ENCODE data around the gene MYRF.

Gene MYRF

GRCh38 chr11:61792310-61793082, 40.1 kb downstream of the MYRF start, which contains the start of the genes FEN1 and TMEM258:
TSS of gene FEN1 (plus strand) at chr11:61792911. CDS start at chr11:61795362, 2,451 bp downstream.
TSS of gene TMEM258 (minus strand) at chr11:61792599. CDS start at chr11:61792558, 41 bp downstream.
- TF ChIP-seq CTCF (conservative IDR thresholded peaks at IDR 0.05; ENCODE audit: low read depth), result no peak
- peak; percentile 89 for DNase-seq (ENCODE audit: low spot score)
- H3K27ac ChIP-seq, result peak within 1 kb of the TSS; percentile 89
- CTCF ChIA-PET, result interaction anchor here (0.6 to 1.8 kb wide), 5 partner anchors 13 to 315 kb away, joined by 3 to 6 read pairs (median 4); no protein-coding TSS in a partner anchor
- POLR2A ChIA-PET (ENCODE audit: low non-redundant PET), result interaction anchor here (0.6 to 1.1 kb wide), 2 partner anchors 23 to 302 kb away, joined by 3 to 4 read pairs; no protein-coding TSS in a partner anchor

DNA sequence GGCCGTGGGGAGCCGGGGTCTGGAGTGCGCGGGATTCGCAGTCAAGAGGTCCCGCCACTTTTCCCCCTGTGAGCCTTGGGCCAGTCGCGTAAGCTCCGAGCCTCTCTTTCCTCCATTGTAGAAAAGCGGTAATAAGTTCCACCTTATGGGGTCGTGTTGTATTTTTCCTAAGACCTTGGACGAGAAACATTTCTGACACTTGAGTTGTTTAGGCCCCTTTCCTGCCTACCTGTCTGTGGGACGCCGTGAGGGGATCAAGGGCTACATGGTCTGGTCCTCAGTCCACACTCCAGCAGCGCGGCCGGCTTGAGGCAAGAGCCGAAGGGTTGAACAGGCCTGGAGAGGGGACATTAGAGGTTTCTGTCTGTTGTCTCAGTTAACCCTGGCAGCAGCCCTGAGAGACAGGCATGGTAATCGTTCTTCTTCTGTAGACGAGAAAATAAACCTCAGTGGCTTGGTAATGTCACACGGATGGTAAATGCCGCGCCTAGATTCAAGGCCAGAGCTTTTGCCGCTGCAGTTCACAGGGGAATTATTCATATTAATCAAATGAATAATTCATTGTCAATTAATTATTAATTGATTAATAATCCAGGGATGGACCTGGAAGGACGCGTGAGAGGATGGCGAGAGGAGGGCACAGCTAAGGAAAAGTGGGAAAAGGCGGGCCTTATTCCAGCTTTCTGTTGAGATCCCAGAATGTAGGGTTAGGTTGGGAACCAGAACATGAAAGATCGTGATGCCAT, 40.8 kb downstream of the MYRF start:
- DNase-seq (ENCODE audit: low spot score), result no peak
- no peak for TF ChIP-seq CTCF (conservative IDR thresholded peaks at IDR 0.05; ENCODE audit: low read depth)

GRCh38 chr11:61793829-61794204, 41.4 kb downstream of the MYRF start:
- ChIA-PET CTCF (interaction anchor here (1.4 to 1.8 kb wide), 2 partner anchors 77 to 314 kb away, joined by 4 to 5 read pairs; no protein-coding TSS in a partner anchor), POLR2A (ENCODE audit: low non-redundant PET) (no interaction called here)
- H3K27ac ChIP-seq, result peak overlapping the region; percentile 29; the same call in 1 of the 2 replicates
- DNase-seq (ENCODE audit: low spot score), result no peak
- no peak for TF ChIP-seq CTCF (conservative IDR thresholded peaks at IDR 0.05; ENCODE audit: low read depth)

More for the DNA sequence above, 40.8 kb downstream of the MYRF start:
- ChIA-PET POLR2A (ENCODE audit: low non-redundant PET) (interaction anchor here (0.6 kb wide), 1 partner anchor 301 kb away, joined by 3 read pairs; no protein-coding TSS in a partner anchor), CTCF (interaction anchor here (0.7 to 1.8 kb wide), 3 partner anchors 12 to 315 kb away, joined by 3 to 5 read pairs (median 4); no protein-coding TSS in a partner anchor)
- peak overlapping the region; percentile 89 for H3K27ac ChIP-seq

DNA sequence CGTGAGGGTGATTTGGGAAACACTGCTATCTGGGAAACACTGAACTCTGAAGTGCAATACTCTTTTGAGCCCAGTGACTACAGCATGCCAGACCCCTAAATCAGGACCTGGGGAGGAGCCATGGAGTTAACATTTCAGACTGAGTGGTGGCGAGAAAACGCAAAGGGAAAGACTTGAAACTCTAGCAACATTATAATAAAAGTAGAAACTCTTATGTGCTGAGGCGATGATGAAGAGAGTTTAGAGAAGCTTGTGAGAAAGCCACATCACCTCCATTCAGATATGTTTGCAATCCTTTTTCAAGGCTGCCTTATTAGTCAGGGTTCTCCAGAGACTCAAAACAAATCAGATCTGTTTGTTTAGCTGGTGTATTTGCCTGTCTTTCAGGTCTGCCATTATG, 42.1 kb downstream of the MYRF start:
- no peak for TF ChIP-seq CTCF (conservative IDR thresholded peaks at IDR 0.05; ENCODE audit: low read depth)
- no peak for DNase-seq (ENCODE audit: low spot score)
- POLR2A ChIA-PET (ENCODE audit: low non-redundant PET), result no interaction called here
- CTCF ChIA-PET, result no interaction called here
- no peak overlapping the region for H3K27ac ChIP-seq

GRCh38 chr11:61795459-61795858, 43.0 kb downstream of the MYRF start:
- POLR2A ChIA-PET (ENCODE audit: low non-redundant PET), result no interaction called here
- no peak for DNase-seq (ENCODE audit: low spot score)
- CTCF ChIA-PET, result interaction anchor here (3.0 kb wide), 1 partner anchor 152 kb away, joined by 17 read pairs; no protein-coding TSS in a partner anchor
- TF ChIP-seq CTCF (conservative IDR thresholded peaks at IDR 0.05; ENCODE audit: low read depth), result no peak
- peak overlapping the region; percentile 29 for H3K27ac ChIP-seq

DNA sequence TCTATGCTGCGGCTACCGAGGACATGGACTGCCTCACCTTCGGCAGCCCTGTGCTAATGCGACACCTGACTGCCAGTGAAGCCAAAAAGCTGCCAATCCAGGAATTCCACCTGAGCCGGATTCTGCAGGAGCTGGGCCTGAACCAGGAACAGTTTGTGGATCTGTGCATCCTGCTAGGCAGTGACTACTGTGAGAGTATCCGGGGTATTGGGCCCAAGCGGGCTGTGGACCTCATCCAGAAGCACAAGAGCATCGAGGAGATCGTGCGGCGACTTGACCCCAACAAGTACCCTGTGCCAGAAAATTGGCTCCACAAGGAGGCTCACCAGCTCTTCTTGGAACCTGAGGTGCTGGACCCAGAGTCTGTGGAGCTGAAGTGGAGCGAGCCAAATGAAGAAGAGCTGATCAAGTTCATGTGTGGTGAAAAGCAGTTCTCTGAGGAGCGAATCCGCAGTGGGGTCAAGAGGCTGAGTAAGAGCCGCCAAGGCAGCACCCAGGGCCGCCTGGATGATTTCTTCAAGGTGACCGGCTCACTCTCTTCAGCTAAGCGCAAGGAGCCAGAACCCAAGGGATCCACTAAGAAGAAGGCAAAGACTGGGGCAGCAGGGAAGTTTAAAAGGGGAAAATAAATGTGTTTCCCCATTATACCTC, 43.6 kb downstream of the MYRF start:
- H3K27ac ChIP-seq, result peak overlapping the region; percentile 29
- no peak for TF ChIP-seq CTCF (conservative IDR thresholded peaks at IDR 0.05; ENCODE audit: low read depth)
- ChIA-PET CTCF (interaction anchor here (0.6 to 3.0 kb wide), 4 partner anchors 79 to 411 kb away, joined by 3 to 17 read pairs (median 6); no protein-coding TSS in a partner anchor), POLR2A (ENCODE audit: low non-redundant PET) (no interaction called here)
- DNase-seq (ENCODE audit: low spot score), result no peak

Data from RWPE1 (cell line).